NCI-H460 (cell line): Measurements from ENCODE around the gene CKS1B. TPM values are rescaled to one million over a fixed set of nuclear protein-coding genes. Genes with fewer than 3 reads are reported as not detected.

ENCODE experiments used
- DNase-seq: peaks from one replicate; pipeline ENCODE4 v3.0.0-alpha.2; 2016; ENCODE audit warnings: low read depth; ENCODE audit errors: extremely low read depth
- total RNA-seq: library from RNA; depleted of rRNA; stranded (reverse); fragments of >200 nt; shearing (Covaris generic); gene quantifications from 2 replicates; pipeline ENCODE4 v1.2.3, GENCODE V29; 2014

CKS1B gene
- total RNA-seq, 1 experiment from 2014 or later = 634 TPM

- no peak for DNase-seq
These were observed 29.1 kb upstream of the CKS1B start for GRCh38 chr1:154945160-154945961.

GRCh38 chr1:154945962-154946850, 28.3 kb upstream of the CKS1B start:
- DNase-seq = no peak

GRCh38 chr1:154948079-154948478, 26.4 kb upstream of the CKS1B start:
- DNase-seq = no peak

DNA sequence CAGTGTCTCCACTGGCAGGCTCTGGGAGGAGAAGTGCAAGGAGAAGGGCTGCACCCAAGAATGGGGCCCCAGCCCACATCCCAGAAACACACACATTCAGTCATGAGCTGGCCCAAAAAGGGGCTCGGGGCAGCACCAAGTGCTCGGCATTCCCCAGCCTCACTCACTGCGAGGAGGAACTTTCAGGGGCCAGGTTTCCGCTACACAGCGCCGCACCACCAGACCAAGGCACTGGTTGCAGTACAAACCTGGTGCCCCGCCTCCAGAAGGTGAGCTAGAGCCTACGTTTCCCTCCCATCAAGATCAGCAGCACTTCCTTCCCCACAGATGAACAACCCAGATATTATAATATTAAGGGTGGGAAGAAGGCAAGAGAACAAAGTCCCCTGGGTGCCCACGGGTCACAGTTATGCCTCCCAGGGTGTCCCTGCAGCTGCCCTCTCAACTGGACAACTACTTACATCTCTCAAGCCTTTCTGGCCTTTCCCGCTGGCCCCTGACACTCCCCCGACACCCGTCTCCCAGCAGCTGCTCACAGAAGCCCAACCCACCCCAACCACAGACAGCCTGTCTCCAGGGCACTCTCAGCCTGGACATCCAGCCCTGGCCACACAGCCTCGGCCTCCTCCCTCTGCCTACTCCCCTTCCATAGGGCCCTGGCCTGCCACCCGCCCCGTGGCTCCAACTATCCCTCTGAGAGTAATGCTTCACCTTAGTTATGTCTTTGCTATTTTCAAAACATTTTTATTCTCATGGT, 22.4 kb upstream of the CKS1B start:
- no peak for DNase-seq

GRCh38 chr1:154952664-154953063, 21.8 kb upstream of the CKS1B start:
- no peak for DNase-seq

DNA sequence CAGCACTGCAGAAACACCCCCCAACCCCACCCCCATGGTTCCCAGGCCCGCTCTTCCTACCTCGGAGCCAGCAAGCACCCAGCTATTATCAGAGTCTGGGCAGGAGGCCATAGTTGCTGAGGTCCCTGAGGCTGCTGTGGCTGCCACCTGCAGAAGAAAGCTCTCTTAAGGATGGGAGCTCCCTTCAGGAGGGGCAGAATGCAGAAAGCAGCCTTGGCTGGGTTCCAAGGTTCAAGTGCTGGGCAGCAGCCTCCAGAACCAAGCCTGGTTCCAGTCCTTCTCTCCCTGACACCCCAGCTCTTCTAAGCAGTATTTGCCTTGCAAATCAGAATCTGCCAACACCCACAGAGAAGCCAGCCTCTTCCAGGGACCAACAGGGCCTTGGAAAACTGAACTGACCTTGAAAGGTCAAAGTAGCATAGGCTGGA, 20.9 kb upstream of the CKS1B start:
- DNase-seq = no peak

DNA sequence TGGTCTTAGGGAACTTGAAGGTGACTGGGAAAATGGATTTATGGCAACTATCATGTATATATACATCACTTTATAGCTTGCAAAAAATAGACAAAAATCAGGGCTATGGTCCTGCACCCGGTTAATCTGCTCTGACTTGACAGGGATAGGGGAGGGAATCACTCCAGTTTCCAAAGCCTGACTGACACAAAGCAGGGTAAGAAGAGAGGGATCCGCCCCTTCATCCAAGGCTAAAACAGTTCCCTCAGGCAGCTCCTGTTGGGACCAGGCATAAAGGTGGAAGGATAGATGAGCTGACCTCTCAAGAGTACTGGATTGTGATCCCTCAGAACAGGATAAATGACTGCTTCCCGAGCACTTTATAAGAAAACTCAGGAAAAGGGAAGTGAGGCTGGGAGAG, 19.9 kb upstream of the CKS1B start:
- no peak for DNase-seq

DNA sequence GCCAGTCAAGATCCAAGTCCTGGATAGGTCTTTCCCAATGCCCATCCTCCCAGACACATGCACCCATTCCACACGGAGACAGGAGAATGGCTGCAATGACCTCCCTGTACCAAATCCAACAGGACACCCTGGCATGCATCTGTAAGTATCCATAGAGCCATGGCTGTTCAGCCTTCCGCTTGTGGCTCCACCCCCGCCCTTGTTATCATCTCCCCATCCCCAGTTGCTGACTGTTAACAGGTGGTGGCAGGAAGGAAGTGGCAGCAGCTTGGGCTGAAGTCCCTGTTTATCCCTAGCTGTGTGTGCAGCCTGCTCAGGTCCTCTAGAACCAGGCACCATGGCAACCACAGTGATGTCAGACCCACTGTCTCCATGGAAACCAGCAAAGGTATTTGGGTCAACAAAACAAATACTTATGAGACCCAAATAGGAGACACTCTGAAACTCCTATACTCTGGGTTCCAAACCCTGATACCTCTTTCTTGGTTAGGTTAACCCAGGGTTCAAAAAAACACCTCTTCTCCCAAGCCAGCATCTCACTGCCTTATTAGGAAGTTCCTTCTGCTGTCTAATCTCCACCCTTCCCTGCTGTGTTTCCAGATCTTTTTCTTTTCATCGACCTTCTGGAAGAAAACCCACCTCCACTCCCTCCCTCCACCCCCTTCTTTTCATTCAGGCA, 19.3 kb upstream of the CKS1B start:
- no peak for DNase-seq

DNA sequence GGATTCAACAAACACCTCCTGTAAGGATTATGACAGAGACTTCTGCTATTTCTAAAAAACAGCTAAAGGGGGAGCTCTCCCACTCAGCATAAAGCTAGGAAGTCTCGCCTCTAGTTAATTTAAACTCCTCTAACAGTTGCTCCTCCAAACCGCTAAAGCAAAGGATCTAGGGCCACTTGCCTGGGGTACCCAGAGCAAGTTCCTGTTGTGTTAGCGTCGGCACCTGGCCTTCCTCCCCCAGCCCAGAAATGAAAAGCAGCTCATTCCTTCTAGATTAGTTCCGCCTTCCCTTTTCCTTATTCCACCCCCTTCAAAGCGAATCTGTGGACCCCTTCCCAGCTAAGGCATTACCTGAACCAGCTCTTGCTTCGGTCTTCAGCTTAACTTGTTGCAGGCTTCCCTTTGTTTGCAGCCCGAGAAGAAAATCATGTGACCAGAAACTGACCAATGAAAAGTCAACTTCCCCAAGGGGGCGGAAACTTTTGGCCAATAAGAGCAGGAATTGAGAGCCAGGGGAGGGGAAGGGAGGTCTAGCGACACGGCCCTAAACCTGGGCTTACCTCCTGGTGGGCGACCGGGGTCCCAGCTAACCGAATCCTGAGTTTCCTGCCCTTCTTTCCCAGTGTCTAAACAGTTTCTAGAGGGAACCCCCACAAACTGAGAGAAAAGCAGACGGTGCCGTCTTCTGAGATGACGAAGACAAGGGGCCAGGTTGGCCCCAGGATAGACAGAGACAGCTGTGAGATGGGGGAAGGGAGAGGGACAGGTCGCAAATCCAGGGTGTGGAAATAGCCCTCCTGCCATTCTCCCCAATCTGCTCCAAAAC, 18.6 kb upstream of the CKS1B start, which contains the start of gene PBXIP1:
Gene PBXIP1, minus strand, starts transcription at position 382 of the 826 bp plus-strand sequence. CDS start 2,378 bp downstream, outside the sequence.
- DNase-seq = peak; percentile 94

- DNase-seq = no peak
These were observed 17.9 kb upstream of the CKS1B start for GRCh38 chr1:154956544-154956941.

GRCh38 chr1:154957091-154957657, 17.3 kb upstream of the CKS1B start:
- no peak for DNase-seq

DNA sequence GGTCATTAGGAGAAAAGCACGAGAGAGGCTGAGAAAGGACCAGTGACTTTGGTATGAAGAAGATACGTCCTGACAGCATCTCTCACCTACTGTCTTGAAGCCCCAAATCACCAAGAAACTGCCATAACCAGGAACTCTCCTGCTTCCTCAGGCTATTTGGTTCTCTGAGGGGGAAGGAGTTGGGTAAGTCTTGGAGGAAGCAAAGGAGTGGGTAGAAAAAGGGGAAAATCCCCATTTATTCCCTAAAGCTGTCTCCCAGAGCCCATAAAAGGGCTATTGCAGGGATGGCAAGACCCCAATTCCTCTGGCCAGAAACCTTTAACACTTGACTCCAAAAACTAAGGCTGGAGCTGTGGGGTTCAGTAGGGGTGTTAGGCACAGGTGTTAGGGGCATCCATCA, 16.4 kb upstream of the CKS1B start:
- DNase-seq = no peak

- no peak for DNase-seq
These were observed 15.6 kb upstream of the CKS1B start for GRCh38 chr1:154958681-154959425.

DNA sequence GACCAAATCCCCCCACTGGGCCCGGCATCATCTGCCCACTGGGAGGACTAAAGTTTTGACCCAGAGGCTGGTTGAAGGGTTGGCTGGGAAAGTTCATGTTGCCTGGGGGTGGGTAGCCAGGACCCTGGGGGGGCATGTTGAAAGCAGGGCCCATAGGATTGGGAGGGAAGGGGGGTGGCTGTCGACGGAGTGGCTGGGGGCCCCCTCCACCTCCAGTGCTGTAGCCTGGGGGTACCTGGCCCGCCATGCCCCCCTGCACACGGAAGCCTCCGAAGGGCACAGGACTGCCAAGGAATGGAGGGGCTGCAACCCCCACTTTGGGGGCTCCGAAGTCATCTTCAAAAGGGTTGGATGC, 15.1 kb upstream of the CKS1B start:
- no peak for DNase-seq

- DNase-seq = no peak
These were observed 13.9 kb upstream of the CKS1B start for GRCh38 chr1:154960446-154961136.

GRCh38 chr1:154961207-154962155, 13.0 kb upstream of the CKS1B start, which contains the start of gene PYGO2:
Gene PYGO2, minus strand, starts transcription at chr1:154961782. Its CDS starts 206 bp downstream, at chr1:154961576.
- peak; percentile 73 for DNase-seq
